Stomach (tissue), 9 donors: Measurements from ENCODE around the gene TNP1. TPM values are rescaled to one million over a fixed set of nuclear protein-coding genes. Genes with fewer than 3 reads are reported as not detected.

Experiments used
- DNase-seq, 2 donors: peaks; one replicate each; pipeline versions ENCODE4 v3.0.0 to v3.0.0-alpha.2; 2013 to 2019
- H3K27ac ChIP-seq, 5 donors: fragments of 200-600 bp in 4 of 5; sonication (generic) in 4 of 5; one replicate each; pipeline ENCODE4 v1.5.1; 2013 to 2019; ENCODE audit warnings: mild to moderate bottlenecking in 1 of 5, moderate library complexity in 1 of 5
- H3K27me3 ChIP-seq, 3 donors: fragments of 200-600 bp; sonication (generic); one replicate each; pipeline ENCODE4 v1.5.1; 2017 to 2019; ENCODE audit warnings: mixed run types in 1 of 3
- H3K36me3 ChIP-seq, 4 donors: fragments of 200-600 bp; sonication (generic); 1 replicate in 3 of 4; 2 replicates in 1 of 4; pipeline ENCODE4 v1.5.1; 2016 to 2019
- H3K4me1 ChIP-seq, 4 donors: fragments of 200-600 bp; sonication (generic); one replicate each; pipeline ENCODE4 v1.5.1; 2016 to 2019
- H3K4me3 ChIP-seq, 4 donors: fragments of 200-600 bp; sonication (generic) in 3 of 4; one replicate each; pipeline ENCODE4 v1.5.1; 2016 to 2019; ENCODE audit warnings: mild to moderate bottlenecking in 1 of 4
- H3K9me3 ChIP-seq, 4 donors: fragments of 200-600 bp; sonication (generic); one replicate each; pipeline ENCODE4 v1.5.1; 2016 to 2019
- EP300 ChIP-seq: sonication (generic); formaldehyde crosslinking; IDR thresholded peaks from one replicate; pipeline ENCODE4 v1.6.1; 2017; ENCODE audit warnings: antibody characterized with exemption
- POLR2A ChIP-seq, 4 donors: fragments of 450-650 bp; IDR thresholded peaks; one replicate each; pipeline ENCODE4 v1.6.1; 2016; ENCODE audit warnings: antibody characterized with exemption in 4 of 4, control low read depth in 2 of 4, mild to moderate bottlenecking in 1 of 4, moderate library complexity in 1 of 4
- POLR2AphosphoS5 ChIP-seq, 3 donors: sonication (generic); formaldehyde crosslinking; IDR thresholded peaks; one replicate each; pipeline ENCODE4 v1.6.1; 2016; ENCODE audit warnings: antibody characterized with exemption in 3 of 3
- WGBS, 5 donors: extraction: QIAGEN DNeasy Blood & Tissue Kit in 3 of 5; methylation state at CpG; one replicate each; pipeline versions ENCODE4 v1.1.5 to v1.1.7; 2013 to 2018; 5-methylcytosine and 5-hydroxymethylcytosine counted together
- intact Hi-C: fragments of 100-400 bp; cut with DNase I; formaldehyde crosslinking; loops from one replicate; pipeline ENCODE4 v1.15.1; 2023; ENCODE audit warnings: low total_unique reads
- polyA plus RNA-seq, 3 donors: library from polyadenylated mRNA; stranded (reverse); fragments of 200-250 nt; gene quantifications; one replicate each; pipeline ENCODE4 v1.2.3, GENCODE V29; 2013
- total RNA-seq, 5 donors: library from RNA; depleted of rRNA; stranded (reverse); fragments of >200 nt; gene quantifications; one replicate each; pipeline versions ENCODE4 v1.1.0 to v1.2.3, GENCODE V29; 2014 to 2016
- TF ChIP-seq, protein P1 (sequence below), 7 experiments: fragments of 450-650 bp in 4 of 7; fragments of 200-600 bp in 3 of 7; sonication (generic) in 3 of 7; IDR thresholded peaks; one replicate each; pipeline ENCODE4 v1.5.1; 2016 to 2019; ENCODE audit warnings: antibody characterized with exemption in 7 of 7, control low read depth in 2 of 7, mild to moderate bottlenecking in 1 of 7
- donor health status: healthy with polysubstance abuse.
- donor health status: Bipolar disorder and iron deficiency.
- donor health status: healthy.

TNP1 gene
- total and polyA plus RNA-seq, 8 donors: not detected

DNA sequence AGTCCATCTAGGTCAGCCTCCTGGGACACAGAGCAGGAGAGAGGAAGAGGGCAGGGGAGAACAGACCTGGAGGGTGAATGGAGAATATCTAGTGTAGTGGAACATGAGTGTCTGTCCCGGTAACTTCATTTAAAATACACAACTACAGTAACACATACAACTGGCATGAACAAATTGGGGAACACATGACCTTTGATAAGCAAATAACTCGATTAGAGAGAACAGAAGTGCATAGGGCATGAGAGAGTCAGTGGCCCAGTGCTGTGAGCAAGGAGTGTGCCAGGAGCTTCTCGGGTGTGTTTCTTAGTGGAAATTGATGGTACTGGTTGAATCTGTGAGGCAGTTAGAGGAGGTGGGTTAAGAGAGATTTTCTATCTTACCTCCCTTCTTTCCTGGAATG lies 40.8 kb downstream of the TNP1 start:
- Histone ChIP-seq H3K27me3 (no peaks in the 10 kb centered on the region), H3K4me3 (no peak overlapping the region), H3K4me1 (no peaks in the 10 kb centered on the region), H3K27ac (no peak overlapping the region), H3K9me3 (no peaks in the 10 kb centered on the region), H3K36me3 (no peaks in the 10 kb centered on the region)
- DNase-seq: no peak
- TF ChIP-seq POLR2AphosphoS5 (IDR thresholded peaks at IDR 0.05) (no peak), POLR2A (IDR thresholded peaks at IDR 0.05) (no peak), EP300 (no peak)
- TF ChIP-seq, protein P1, sequence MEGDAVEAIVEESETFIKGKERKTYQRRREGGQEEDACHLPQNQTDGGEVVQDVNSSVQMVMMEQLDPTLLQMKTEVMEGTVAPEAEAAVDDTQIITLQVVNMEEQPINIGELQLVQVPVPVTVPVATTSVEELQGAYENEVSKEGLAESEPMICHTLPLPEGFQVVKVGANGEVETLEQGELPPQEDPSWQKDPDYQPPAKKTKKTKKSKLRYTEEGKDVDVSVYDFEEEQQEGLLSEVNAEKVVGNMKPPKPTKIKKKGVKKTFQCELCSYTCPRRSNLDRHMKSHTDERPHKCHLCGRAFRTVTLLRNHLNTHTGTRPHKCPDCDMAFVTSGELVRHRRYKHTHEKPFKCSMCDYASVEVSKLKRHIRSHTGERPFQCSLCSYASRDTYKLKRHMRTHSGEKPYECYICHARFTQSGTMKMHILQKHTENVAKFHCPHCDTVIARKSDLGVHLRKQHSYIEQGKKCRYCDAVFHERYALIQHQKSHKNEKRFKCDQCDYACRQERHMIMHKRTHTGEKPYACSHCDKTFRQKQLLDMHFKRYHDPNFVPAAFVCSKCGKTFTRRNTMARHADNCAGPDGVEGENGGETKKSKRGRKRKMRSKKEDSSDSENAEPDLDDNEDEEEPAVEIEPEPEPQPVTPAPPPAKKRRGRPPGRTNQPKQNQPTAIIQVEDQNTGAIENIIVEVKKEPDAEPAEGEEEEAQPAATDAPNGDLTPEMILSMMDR (IDR thresholded peaks at IDR 0.05): no peak
- intact Hi-C loops: no loop called here
- 18 to 59% (median 48%) methylated on average over 3 of the region's 3 CpGs for WGBS, 5 donors

DNA sequence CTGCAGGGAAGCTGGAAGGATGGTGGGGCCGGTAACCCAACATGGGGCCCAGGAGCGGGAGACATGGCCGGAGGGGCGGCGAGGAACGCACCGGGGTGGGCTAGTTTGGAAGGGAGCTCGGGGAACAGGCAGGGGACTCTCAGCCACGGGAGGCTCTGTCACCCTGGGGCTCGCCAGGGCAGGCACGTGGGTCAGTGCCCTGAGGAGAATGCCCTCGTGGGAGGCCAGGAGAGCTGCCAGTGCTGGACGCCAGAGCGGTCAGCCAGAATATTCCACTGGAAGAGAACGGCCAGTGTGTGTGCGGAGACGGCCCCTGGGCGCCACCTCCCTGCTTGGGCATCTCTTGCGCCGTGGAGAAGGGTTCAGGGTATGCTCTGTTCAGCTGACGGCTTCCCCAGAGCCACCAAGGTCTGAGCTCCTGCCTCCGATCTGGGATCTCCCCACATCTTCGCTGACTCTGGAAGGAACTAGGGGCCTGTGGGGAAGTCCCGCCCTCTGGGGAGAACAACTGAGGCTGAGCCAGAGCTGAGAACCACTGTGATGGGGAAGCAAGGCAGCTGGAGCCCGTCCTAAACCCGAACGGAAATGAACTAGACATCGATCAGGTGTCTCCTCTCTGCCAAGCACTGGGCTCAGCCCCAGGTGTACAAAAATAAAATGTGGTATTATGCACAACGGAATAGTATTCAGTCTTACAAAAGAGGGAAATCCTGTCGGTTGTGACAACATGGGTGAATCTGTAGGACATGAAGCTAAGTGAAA lies 49.3 kb downstream of the TNP1 start:
- Histone ChIP-seq H3K4me3 (no peak overlapping the region), H3K36me3 (no peaks in the 10 kb centered on the region), H3K27ac (no peak overlapping the region), H3K4me1 (peaks cover 0 to 18% (median 3%) of the 10 kb centered on the region in 4 donors), H3K9me3 (no peaks in the 10 kb centered on the region), H3K27me3 (no peaks in the 10 kb centered on the region)
- WGBS, 5 donors: 88 to 94% (median 92%) methylated on average over 30 of the region's 30 CpGs
- intact Hi-C loops: no loop called here
- TF ChIP-seq, protein P1 (IDR thresholded peaks at IDR 0.05): no peak
- TF ChIP-seq POLR2AphosphoS5 (IDR thresholded peaks at IDR 0.05) (no peak), POLR2A (IDR thresholded peaks at IDR 0.05) (no peak), EP300 (no peak)
- no peak for DNase-seq

Other genes starting within 250 kb of the TNP1 start
- 100 to 1,000 TPM; 180 to 636 (median 529) TPM for gene IGFBP2, start 226.6 kb downstream of the TNP1 start, total RNA-seq
- 100 to 1,000 TPM; 106 to 285 (median 238) TPM for gene IGFBP2, start 226.6 kb downstream of the TNP1 start, polyA plus RNA-seq
- 100 to 1,000 TPM; 166 to 923 (median 548) TPM for gene IGFBP5, start 164.5 kb downstream of the TNP1 start, total RNA-seq
- gene IGFBP5, start 164.5 kb downstream of the TNP1 start, polyA plus RNA-seq: 100 to 1,000 TPM in 2 of 3 donors, 10 to 100 TPM in 1; 92.1 to 215 (median 128) TPM